ENCODE data around the gene CELSR2. TPM values are rescaled to one million over a fixed set of nuclear protein-coding genes. Genes with fewer than 3 reads are reported as not detected.

Gene CELSR2
- total and polyA plus RNA-seq, 2 of the 8 experiments (the other 6 are each of a cell fraction or from before 2014, with no cell fraction given) = 12.0 to 27.7 TPM

DNA sequence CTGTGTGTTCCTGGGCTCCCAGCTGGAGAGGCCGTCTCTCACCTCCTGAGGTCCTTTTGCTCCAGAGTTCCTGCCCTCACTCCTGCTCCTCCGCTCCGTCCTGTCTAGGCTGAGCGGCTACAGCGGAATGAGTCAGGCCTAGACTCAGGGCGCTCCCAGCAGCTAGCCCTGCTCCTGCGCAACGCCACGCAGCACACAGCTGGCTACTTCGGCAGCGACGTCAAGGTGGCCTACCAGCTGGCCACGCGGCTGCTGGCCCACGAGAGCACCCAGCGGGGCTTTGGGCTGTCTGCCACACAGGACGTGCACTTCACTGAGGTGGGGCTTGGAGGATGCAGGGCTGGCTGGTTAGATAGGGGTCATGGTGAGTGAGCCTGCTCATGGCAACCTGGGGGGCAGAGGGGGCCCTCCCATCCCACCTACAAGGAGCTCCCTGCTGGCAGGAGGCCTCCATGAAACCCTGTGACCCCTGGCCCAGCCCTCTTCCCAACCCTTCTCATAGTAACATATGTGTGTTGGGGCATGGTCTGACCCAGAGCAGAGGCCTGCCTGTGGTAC is 18.5 kb downstream of the CELSR2 start (continued):
- TF ChIP-seq, protein P1, sequence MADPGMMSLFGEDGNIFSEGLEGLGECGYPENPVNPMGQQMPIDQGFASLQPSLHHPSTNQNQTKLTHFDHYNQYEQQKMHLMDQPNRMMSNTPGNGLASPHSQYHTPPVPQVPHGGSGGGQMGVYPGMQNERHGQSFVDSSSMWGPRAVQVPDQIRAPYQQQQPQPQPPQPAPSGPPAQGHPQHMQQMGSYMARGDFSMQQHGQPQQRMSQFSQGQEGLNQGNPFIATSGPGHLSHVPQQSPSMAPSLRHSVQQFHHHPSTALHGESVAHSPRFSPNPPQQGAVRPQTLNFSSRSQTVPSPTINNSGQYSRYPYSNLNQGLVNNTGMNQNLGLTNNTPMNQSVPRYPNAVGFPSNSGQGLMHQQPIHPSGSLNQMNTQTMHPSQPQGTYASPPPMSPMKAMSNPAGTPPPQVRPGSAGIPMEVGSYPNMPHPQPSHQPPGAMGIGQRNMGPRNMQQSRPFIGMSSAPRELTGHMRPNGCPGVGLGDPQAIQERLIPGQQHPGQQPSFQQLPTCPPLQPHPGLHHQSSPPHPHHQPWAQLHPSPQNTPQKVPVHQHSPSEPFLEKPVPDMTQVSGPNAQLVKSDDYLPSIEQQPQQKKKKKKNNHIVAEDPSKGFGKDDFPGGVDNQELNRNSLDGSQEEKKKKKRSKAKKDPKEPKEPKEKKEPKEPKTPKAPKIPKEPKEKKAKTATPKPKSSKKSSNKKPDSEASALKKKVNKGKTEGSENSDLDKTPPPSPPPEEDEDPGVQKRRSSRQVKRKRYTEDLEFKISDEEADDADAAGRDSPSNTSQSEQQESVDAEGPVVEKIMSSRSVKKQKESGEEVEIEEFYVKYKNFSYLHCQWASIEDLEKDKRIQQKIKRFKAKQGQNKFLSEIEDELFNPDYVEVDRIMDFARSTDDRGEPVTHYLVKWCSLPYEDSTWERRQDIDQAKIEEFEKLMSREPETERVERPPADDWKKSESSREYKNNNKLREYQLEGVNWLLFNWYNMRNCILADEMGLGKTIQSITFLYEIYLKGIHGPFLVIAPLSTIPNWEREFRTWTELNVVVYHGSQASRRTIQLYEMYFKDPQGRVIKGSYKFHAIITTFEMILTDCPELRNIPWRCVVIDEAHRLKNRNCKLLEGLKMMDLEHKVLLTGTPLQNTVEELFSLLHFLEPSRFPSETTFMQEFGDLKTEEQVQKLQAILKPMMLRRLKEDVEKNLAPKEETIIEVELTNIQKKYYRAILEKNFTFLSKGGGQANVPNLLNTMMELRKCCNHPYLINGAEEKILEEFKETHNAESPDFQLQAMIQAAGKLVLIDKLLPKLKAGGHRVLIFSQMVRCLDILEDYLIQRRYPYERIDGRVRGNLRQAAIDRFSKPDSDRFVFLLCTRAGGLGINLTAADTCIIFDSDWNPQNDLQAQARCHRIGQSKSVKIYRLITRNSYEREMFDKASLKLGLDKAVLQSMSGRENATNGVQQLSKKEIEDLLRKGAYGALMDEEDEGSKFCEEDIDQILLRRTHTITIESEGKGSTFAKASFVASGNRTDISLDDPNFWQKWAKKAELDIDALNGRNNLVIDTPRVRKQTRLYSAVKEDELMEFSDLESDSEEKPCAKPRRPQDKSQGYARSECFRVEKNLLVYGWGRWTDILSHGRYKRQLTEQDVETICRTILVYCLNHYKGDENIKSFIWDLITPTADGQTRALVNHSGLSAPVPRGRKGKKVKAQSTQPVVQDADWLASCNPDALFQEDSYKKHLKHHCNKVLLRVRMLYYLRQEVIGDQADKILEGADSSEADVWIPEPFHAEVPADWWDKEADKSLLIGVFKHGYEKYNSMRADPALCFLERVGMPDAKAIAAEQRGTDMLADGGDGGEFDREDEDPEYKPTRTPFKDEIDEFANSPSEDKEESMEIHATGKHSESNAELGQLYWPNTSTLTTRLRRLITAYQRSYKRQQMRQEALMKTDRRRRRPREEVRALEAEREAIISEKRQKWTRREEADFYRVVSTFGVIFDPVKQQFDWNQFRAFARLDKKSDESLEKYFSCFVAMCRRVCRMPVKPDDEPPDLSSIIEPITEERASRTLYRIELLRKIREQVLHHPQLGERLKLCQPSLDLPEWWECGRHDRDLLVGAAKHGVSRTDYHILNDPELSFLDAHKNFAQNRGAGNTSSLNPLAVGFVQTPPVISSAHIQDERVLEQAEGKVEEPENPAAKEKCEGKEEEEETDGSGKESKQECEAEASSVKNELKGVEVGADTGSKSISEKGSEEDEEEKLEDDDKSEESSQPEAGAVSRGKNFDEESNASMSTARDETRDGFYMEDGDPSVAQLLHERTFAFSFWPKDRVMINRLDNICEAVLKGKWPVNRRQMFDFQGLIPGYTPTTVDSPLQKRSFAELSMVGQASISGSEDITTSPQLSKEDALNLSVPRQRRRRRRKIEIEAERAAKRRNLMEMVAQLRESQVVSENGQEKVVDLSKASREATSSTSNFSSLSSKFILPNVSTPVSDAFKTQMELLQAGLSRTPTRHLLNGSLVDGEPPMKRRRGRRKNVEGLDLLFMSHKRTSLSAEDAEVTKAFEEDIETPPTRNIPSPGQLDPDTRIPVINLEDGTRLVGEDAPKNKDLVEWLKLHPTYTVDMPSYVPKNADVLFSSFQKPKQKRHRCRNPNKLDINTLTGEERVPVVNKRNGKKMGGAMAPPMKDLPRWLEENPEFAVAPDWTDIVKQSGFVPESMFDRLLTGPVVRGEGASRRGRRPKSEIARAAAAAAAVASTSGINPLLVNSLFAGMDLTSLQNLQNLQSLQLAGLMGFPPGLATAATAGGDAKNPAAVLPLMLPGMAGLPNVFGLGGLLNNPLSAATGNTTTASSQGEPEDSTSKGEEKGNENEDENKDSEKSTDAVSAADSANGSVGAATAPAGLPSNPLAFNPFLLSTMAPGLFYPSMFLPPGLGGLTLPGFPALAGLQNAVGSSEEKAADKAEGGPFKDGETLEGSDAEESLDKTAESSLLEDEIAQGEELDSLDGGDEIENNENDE (IDR thresholded peaks at IDR 0.05; ENCODE audit: insufficient replicate concordance, low read length) = no peak
- TF ChIP-seq CHD1 (IDR thresholded peaks at IDR 0.05; ENCODE audit: low read depth, low read length) (no peak), EGR1 (IDR thresholded peaks at IDR 0.05; ENCODE audit: borderline replicate concordance, low read depth, low read length) (no peak), RFX5 (IDR thresholded peaks at IDR 0.05; ENCODE audit: borderline replicate concordance, low read depth, low read length) (no peak), CTBP2 (IDR thresholded peaks at IDR 0.05; ENCODE audit: borderline replicate concordance, insufficient read depth, insufficient read length, low read length) (no peak), SUZ12 (IDR thresholded peaks at IDR 0.05; ENCODE audit: low read length) (no peak), CBX8 (IDR thresholded peaks at IDR 0.05; ENCODE audit: borderline replicate concordance, low read depth, low read length) (no peak)

Measured in H1 (cell line).